ENCODE measurements around the gene KIAA0040. TPM values are rescaled to one million over a fixed set of nuclear protein-coding genes. Genes with fewer than 3 reads are reported as not detected.

KIAA0040 gene
- total RNA-seq, 4 donors from 2014 or later = 12.3 to 22.1 (median 16.3) TPM

DNA sequence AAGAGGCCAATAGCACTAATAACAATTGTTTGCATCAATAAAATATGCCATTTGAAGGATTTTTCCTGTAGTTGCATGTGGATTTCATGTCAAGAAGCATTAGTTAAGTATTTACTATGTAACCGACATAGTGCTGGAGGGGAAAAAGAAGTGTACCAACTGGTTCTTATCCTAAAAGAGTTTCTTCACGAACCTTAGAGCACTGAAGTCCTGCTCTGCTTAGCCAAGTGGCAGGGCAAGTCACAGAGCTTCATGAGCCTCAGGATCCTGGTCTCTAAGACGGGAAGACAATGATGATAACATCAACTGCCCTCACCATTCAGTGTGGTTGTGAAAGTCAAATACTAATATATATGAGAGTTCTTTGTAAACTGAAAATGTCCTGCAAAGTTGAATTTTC is 14.1 kb downstream of the KIAA0040 start:
- H3K4me3 ChIP-seq = no peak overlapping the region
- no peaks in the 10 kb centered on the region for H3K27me3 ChIP-seq
- H3K4me1 ChIP-seq = no peaks in the 10 kb centered on the region
- intact Hi-C loops (cut with DNase I; ENCODE audit: low total_unique reads) = no loop called here
- TF ChIP-seq, protein P1, sequence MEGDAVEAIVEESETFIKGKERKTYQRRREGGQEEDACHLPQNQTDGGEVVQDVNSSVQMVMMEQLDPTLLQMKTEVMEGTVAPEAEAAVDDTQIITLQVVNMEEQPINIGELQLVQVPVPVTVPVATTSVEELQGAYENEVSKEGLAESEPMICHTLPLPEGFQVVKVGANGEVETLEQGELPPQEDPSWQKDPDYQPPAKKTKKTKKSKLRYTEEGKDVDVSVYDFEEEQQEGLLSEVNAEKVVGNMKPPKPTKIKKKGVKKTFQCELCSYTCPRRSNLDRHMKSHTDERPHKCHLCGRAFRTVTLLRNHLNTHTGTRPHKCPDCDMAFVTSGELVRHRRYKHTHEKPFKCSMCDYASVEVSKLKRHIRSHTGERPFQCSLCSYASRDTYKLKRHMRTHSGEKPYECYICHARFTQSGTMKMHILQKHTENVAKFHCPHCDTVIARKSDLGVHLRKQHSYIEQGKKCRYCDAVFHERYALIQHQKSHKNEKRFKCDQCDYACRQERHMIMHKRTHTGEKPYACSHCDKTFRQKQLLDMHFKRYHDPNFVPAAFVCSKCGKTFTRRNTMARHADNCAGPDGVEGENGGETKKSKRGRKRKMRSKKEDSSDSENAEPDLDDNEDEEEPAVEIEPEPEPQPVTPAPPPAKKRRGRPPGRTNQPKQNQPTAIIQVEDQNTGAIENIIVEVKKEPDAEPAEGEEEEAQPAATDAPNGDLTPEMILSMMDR (IDR thresholded peaks at IDR 0.05) = no peak
- no peak for TF ChIP-seq POLR2A (IDR thresholded peaks at IDR 0.05)
- DNase-seq = no peak
- H3K27ac ChIP-seq = no peak overlapping the region
- H3K9me3 ChIP-seq = no peaks in the 10 kb centered on the region
- no peaks in the 10 kb centered on the region for H3K36me3 ChIP-seq

DNA sequence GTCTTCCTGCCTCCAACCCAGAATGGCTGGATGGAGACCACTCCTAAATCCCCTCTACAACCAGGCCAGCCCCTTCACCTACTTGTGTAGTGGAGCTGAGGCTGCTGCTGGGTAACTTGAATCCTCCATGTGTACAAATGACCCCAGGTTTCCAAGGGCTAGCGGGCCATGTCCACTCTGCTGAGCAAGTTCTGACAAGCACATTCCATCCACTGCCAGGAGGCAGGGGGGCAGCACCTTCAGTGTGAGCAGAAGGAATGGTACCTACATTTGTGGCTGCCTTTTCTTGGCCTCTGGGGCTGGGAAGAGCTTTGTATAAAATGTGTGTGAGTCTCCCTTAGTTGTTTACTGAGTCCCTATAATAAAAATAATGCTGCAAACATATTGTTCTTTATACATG is 14.5 kb downstream of the KIAA0040 start:
- H3K9me3 ChIP-seq = no peaks in the 10 kb centered on the region
- intact Hi-C loops (cut with DNase I; ENCODE audit: low total_unique reads) = no loop called here
- H3K4me1 ChIP-seq = no peaks in the 10 kb centered on the region
- no peak overlapping the region for H3K4me3 ChIP-seq
- no peak for DNase-seq
- no peak overlapping the region for H3K27ac ChIP-seq
- no peaks in the 10 kb centered on the region for H3K36me3 ChIP-seq
- no peak for TF ChIP-seq POLR2A (IDR thresholded peaks at IDR 0.05)
- TF ChIP-seq, protein P1 (IDR thresholded peaks at IDR 0.05) = no peak
- H3K27me3 ChIP-seq = no peaks in the 10 kb centered on the region

DNA sequence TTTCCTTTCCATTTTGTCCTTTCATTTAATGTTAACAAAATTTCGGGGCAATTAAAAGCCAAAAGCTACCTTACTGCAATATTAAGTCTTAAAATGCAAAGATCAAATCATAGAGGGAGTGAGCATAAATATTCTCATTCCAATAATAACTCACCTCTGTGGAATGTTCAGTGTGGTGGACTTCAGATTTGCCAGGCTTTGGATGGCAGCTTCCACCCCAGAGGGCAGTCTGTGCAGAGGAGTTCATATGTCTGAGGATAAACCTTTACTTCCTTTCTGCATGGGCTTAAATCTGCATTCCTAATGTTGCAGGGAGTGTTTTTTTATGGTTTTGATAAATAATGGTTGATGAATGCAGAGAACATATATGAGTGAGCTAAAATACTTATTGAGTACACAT is 16.3 kb downstream of the KIAA0040 start:
- Histone ChIP-seq H3K4me1 (no peaks in the 10 kb centered on the region), H3K27me3 (no peaks in the 10 kb centered on the region), H3K9me3 (no peaks in the 10 kb centered on the region), H3K4me3 (no peak overlapping the region), H3K27ac (no peak overlapping the region), H3K36me3 (no peaks in the 10 kb centered on the region)
- TF ChIP-seq, protein P1 (IDR thresholded peaks at IDR 0.05) = no peak
- TF ChIP-seq POLR2A (IDR thresholded peaks at IDR 0.05) = no peak
- intact Hi-C loops (cut with DNase I; ENCODE audit: low total_unique reads) = no loop called here
- no peak for DNase-seq

DNA sequence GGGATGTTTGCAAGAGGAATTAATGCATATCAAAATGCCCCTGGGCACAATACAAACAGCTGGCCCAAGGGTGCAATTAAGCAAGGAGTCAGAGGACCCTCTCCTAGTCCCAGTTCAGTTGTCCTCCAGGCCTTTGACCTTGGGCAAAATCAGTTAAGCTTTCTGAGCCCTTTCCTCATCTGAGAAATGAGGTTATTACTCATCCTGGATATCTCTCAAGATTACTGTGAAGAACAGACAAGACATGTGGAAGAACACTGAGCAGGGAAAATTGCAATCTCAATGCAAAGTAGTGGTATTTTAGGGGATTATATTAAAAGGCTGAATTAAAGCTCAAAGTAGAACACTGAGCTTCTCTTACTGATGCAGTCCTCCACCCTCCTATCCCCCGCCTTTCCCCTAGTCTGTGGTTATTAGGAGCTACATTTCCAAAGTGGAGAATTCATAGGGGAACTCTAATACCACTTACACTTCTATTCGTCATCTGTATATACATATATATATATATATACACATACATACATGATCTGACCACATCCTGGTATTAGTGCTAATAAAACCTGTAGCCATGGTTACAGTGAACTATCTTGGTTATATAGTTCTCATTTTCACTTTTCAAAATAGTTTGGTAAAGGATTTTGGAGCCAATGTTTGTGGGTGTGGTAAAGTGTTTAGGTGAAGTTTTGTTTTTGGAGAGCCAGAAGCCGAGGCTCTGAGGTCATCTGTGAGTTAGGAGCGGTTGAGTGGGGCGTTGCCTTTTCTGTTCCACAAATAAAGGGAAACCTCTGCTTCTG is 18.1 kb downstream of the KIAA0040 start:
- no peaks in the 10 kb centered on the region for H3K36me3 ChIP-seq
- no peak overlapping the region for H3K4me3 ChIP-seq
- H3K9me3 ChIP-seq = no peaks in the 10 kb centered on the region
- no peak for DNase-seq
- H3K27ac ChIP-seq = no peak overlapping the region
- TF ChIP-seq, protein P1 (IDR thresholded peaks at IDR 0.05) = no peak
- no peak for TF ChIP-seq POLR2A (IDR thresholded peaks at IDR 0.05)
- H3K27me3 ChIP-seq = no peaks in the 10 kb centered on the region
- intact Hi-C loops (cut with DNase I; ENCODE audit: low total_unique reads) = no loop called here
- H3K4me1 ChIP-seq = no peaks in the 10 kb centered on the region

DNA sequence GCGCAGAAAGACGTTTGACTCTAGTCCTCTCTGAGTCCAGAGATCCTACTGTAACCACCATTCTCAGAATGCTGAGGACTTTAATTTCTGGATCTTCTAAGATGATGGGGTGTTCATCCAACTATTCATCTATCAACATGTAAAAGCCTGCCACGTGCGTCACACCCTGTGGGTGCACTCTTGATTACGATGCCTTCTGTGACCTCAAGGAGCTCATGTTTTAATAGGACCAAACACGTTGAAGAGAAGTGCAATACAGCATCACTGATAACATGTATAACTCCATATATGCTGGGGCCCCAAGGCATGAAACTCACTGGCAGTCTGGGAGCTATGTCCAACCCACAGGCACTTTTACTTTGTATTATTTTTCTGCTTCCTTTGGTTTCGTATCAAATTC is 19.0 kb downstream of the KIAA0040 start:
- intact Hi-C loops (cut with DNase I; ENCODE audit: low total_unique reads) = no loop called here
- Histone ChIP-seq H3K27ac (no peak overlapping the region), H3K4me3 (no peak overlapping the region), H3K9me3 (no peaks in the 10 kb centered on the region), H3K36me3 (no peaks in the 10 kb centered on the region), H3K27me3 (no peaks in the 10 kb centered on the region), H3K4me1 (no peaks in the 10 kb centered on the region)
- TF ChIP-seq POLR2A (IDR thresholded peaks at IDR 0.05) = no peak
- TF ChIP-seq, protein P1 (IDR thresholded peaks at IDR 0.05) = no peak
- no peak for DNase-seq
